H4 (cell line): Measurements from ENCODE around the gene IFI27. TPM values are rescaled to one million over a fixed set of nuclear protein-coding genes. Genes with fewer than 3 reads are reported as not detected.
"Not testable (repeated sequence)": the region's sequence is repeated elsewhere in the genome, so short reads cannot be mapped to it uniquely, and the experiment has no call there.

ENCODE experiments used
- DNase-seq: peaks from one replicate; pipeline ENCODE4 v3.0.0-alpha.2; 2015; ENCODE audit warnings: low spot score
- total RNA-seq: library from RNA; depleted of rRNA; stranded (reverse); fragments of >200 nt; shearing (Covaris generic); gene quantifications from 2 replicates; pipeline ENCODE4 v1.2.3, GENCODE V29; 2014; rRNA removed

The IFI27 gene
- total RNA-seq, 1 experiment from 2014 or later: 2,076 TPM

DNA sequence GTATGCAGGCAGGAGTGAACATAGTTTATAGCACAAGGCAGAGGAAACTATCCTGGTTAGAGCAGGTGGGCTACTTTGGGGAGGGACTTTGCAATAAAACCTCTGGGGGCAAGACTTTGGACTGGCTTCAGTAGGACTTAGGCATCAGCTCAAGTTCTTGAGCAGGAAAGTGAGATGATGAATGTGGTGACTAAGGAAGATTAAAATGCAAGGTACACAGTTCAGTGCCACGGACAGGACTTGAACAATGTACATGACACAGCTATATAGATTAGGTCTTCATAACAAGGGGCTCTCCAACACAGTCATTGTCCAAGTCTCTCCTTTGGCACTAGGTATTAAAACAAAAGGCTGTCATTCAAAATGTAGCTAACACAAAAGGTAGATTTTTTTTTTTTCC lies 42.1 kb downstream of the IFI27 start:
- no peak for DNase-seq

DNA sequence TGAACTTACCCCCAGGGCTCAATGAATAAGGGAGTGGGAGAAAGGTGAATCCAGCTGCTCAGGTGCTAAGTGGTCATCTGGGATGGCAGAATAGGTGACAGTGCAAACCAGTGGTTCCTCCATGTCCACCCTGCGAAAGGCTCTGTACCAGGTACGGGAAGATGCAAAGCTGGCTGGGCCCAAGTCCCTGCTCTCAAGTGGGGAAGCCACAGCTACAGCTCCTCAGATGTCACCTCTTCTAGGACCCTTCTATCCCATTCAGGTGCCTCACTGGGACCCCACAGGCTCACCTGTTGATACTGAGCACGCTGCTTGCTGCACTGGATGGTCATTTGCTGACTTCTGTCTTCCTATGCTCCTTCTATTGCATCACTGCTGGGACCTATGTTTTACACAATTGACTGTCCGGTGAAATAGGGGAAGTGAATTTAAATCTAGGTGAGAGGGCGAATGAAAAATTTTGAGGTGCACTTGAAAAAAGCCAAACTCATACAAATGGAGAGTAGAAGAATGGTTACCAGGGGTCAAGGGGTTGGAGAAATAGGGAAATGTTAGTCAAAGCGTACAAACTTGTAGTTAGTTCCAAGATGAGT lies 43.3 kb downstream of the IFI27 start:
- DNase-seq: no peak

DNA sequence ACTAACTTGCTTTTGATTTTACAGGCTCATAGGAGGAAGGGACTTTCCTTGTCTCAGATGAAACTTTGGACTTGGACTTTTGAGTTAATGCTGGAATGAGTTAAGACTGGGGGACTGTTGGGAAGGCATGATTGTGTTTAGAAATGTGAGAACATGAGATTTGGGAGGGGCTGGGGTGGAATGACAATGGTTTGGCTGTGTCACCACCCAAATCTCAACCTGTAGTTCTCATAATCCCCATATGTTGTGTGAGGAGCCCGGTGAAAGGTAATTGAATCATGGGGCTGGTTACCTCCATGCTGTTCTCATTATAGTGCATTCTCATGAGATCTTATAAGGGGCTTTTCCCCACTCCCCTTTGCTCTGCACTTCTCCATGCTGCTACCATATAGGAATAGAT lies 45.6 kb downstream of the IFI27 start:
- DNase-seq: not testable (repeated sequence)

DNA sequence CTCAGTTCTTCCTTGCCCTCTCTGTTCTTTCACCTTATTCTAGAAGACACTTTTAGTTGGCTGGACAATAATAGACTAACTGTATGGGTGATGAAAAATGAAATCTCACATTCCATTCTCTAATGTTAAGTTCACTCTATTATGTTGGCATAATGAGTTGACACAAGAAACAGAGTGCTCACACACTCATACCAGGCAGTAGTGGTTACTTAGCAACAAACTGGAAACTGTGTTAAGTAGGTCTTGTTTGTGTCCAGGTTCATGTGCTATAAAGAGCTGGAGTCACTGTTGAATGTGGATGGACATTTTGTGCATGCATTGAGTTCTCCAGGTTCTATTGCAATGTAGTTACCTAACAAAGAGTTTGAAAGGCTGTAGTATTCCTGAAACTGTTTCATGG lies 46.7 kb downstream of the IFI27 start:
- no peak for DNase-seq

DNA sequence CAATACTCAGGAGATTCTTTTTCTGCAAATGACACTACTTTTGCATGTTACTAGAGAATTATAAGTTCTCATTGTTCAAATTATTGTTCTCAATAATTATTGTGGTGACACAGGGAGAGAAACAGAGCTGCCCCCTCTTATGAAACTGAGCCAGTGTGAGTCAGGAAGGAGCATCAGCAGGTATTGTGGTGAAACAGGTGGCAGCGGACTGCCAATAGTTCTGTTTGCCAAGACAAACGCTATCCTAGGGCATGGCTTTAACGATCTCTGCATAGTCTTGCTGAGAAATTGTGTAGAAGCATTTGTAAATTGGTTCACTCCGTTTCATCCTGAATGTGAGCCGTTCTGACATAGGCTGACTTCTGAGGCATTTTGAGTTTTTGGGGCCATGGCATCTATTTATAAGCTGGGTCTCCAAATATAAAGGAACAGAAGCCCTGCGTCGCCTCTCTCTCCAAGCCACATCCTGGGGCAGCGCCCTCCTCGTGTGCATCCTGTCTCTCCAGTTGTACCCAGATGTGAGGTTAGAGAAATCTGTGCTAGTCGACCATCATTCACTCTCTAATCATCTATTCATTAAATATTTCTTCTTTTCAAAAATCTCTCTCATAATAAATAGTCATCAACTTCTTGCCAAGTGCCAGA lies 47.8 kb downstream of the IFI27 start:
- DNase-seq: no peak

DNA sequence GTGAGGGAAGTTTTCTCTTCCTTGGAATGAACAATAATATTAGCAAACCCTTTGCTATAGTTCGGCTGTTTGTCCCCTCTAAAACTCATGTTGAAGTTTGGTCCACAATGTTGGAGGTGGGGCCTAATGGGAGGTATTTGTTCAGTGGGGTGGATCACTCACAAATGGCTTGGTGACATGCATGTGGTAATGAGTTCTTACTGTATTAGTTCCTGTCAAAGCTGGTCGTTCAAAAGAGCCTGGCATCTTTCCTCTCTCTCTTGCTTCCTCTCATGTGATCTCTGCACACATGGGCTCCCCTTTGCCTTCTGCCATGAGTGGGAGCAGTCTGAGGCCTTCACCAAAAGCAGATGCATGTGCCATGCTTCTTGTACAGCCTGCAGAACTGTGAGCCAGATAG lies 50.5 kb downstream of the IFI27 start:
- DNase-seq: no peak

DNA sequence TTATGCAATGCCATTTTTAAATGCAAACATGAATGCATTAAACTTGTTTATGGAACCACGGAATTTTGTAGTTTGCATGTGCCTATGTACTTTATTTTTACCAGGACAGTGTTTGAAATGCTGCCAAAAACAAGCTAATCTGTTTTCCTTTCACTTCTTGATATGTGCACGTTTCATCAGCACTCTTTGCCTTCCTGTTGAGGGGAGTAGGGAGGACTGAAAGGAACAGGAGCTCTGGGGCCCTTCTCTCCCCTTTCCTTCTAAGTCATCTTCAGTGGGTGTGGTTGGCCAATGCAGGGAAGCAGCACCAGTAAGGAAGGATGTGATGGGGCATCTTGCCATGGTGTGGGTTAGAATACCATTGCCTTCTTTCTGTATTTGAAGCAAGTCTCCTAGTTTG lies 51.4 kb downstream of the IFI27 start:
- DNase-seq: peak; percentile 21

DNA sequence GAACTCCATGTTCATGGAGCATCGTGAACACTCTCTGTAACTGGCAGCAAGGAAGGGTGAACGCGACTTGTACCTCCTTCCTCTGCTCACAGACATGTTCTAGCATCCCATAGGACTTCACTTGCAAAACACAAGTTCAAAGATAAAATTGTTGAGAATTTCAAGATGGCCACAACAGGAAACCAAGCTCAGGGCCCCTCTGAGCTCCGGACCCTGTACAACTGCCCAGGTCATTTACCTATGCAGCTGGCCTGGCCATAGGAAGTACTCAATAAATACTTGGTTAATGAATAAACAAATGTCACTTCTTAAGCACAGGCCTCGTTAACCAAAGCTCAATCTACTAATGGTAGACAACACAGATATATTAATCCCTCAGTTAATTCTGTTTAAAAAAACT lies 51.9 kb downstream of the IFI27 start:
- no peak for DNase-seq

DNA sequence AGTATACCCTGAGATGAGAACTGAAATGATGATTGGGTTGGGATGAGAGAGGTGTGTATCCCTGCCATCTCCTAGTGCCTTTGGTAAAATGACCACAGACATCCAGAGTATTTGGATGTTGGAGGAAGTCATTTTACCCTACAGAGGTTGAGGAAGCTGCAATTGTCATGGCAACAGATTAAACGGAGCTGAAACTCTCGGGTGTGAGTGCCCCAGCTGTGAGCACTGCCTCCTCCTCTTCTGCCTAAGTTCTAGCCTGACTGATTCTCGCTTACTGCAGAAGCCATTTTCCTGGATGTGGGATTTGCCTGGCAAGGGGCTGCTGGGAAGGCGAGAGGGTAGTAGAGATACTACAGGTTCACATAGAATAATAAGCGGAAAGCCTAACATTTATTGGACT lies 53.3 kb downstream of the IFI27 start:
- DNase-seq: no peak

DNA sequence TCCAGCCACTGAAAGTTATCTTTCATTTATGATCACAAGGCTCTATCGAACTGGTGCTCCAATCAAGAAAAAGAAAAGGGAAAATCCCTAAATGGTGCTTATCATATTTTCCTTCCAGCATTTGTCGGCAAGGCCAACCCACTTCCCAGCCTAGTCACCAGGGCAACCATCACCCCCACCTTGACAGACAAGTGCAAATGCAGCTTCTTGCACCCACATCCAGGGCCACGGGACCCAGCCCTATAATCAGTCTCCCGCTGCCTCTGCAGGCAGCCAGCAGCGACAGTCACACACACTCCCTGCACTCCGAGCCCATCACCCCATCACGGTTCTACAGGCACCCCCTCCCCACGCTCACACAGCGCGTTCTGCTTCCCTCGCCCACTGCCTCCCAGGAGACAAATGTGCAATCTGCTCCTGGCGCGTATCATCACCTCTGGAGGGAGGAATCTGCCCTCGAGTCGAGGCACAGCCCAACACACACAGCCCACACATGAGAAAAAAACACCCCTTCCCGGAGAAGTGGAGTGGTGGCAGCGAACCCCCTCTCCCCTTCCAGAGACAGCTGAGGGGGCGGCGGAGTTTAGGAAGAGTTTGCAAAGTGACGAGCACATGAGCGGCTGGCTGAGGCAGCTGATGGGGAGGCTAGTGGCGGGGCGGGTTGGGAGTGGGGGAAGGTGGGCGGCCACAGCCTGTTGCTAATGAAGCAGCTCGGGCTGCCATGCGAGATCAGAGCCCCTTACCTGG lies 54.3 kb downstream of the IFI27 start:
- no peak for DNase-seq

DNA sequence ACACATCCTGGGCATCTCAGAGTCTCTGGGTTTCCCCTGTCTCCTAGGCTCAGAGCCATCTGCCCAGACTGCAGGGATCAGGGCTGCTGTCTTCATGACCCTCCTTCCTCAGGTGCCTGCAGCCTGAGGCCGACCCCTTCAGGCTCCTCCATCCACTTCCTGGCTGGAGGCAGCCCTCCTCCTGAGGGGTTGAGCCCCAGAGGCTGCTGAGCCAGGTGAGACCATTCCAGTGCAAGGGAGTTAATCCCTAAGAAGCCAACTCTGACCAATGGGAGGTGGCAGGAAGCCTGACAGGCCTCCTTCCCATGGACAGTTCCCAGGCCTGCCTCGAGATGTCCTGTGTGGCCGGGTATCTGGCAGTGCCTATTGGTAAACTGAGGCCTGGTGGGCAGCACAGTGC lies 55.2 kb downstream of the IFI27 start:
- DNase-seq: no peak

Other genes starting within 250 kb of the IFI27 start
- not detected in 2 replicates for gene FAM181A, start 183.4 kb upstream of the IFI27 start, total RNA-seq
- gene ASB2, start 134.2 kb upstream of the IFI27 start, total RNA-seq: not detected in 2 replicates
- gene CCDC197, start 113.4 kb upstream of the IFI27 start, total RNA-seq: not detected in 2 replicates
- 1.7 and 2.5 TPM in 2 replicates for gene OTUB2, start 84.4 kb upstream of the IFI27 start, total RNA-seq
- 110 and 134 TPM in 2 replicates for gene DDX24, start 29.5 kb upstream of the IFI27 start, total RNA-seq
- gene IFI27L1, start 29.4 kb upstream of the IFI27 start, total RNA-seq: 16.1 and 32.8 TPM in 2 replicates
- 109 and 122 TPM in 2 replicates for gene IFI27L2, start 18.9 kb downstream of the IFI27 start, total RNA-seq
- gene PPP4R4, start 63.6 kb downstream of the IFI27 start, total RNA-seq: 3.3 and 3.8 TPM in 2 replicates
- not detected in 2 replicates for gene SERPINA10, start 182.5 kb downstream of the IFI27 start, total RNA-seq
- gene SERPINA6, start 212.6 kb downstream of the IFI27 start, total RNA-seq: 0.35 and 0.82 TPM in 2 replicates